CD14-positive monocyte (primary cell): Measurements from ENCODE around the gene CDK19. TPM values are rescaled to one million over a fixed set of nuclear protein-coding genes. Genes with fewer than 3 reads are reported as not detected.

ENCODE experiments used
- DNase-seq, 3 donors: peaks; one replicate each; pipeline ENCODE4 v3.0.0-alpha.2; 2011 to 2022
- H2AFZ ChIP-seq: 2 replicates; pipeline ENCODE4 v1.6.0; 2012; ENCODE audit warnings: mild to moderate bottlenecking, low read depth, low read length, inconsistent platforms; ENCODE audit not compliant: insufficient read depth, poor library complexity, severe bottlenecking
- H3K27ac ChIP-seq, 2 donors: 1 replicate in 1 of 2; 2 replicates in 1 of 2; pipeline ENCODE4 v1.5.1; 2012 to 2013; ENCODE audit warnings: low read length in 2 of 2, control low read depth in 1 of 2, inconsistent platforms in 1 of 2, low read depth in 1 of 2, mild to moderate bottlenecking in 1 of 2
- H3K27me3 ChIP-seq, 2 donors: one replicate each; pipeline versions ENCODE4 v1.6.0 to v1.6.1; 2011 to 2013; ENCODE audit warnings: low read length in 2 of 2; ENCODE audit not compliant: control insufficient read depth in 2 of 2, insufficient read depth in 2 of 2
- H3K36me3 ChIP-seq, 2 donors: replicated peaks in 1 of 2; 1 replicate in 1 of 2; 2 replicates in 1 of 2; pipeline versions ENCODE4 v1.5.1 to v1.6.1; 2012 to 2013; ENCODE audit warnings: low read length in 2 of 2, control low read depth in 1 of 2, inconsistent platforms in 1 of 2, mild to moderate bottlenecking in 1 of 2; ENCODE audit not compliant: insufficient read depth in 2 of 2, control insufficient read depth in 1 of 2
- H3K4me1 ChIP-seq, 2 donors: 1 replicate in 1 of 2; 2 replicates in 1 of 2; pipeline versions ENCODE4 v1.5.1 to v1.6.1; 2012 to 2013; ENCODE audit warnings: low read length in 2 of 2, control low read depth in 1 of 2, inconsistent platforms in 1 of 2, mild to moderate bottlenecking in 1 of 2, moderate library complexity in 1 of 2; ENCODE audit not compliant: insufficient read depth in 2 of 2, control insufficient read depth in 1 of 2
- H3K4me2 ChIP-seq: replicated peaks from 2 replicates; pipeline ENCODE3; 2012; ENCODE audit warnings: low read length, moderate library complexity, mild to moderate bottlenecking; ENCODE audit not compliant: poor library complexity, severe bottlenecking; ENCODE audit errors: extremely low read depth
- H3K4me3 ChIP-seq, 3 experiments: fragments of 200-600 bp in 1 of 3; sonication (generic) in 1 of 3; replicated peaks in 1 of 3; 1 replicate in 2 of 3; 2 replicates in 1 of 3; pipeline ENCODE4 v1.5.1; 2011 to 2013; ENCODE audit warnings: low read length in 3 of 3, mild to moderate bottlenecking in 3 of 3, control low read depth in 2 of 3, low read depth in 2 of 3, inconsistent platforms in 1 of 3, moderate library complexity in 1 of 3
- H3K79me2 ChIP-seq: 2 replicates; pipeline ENCODE4 v1.6.0; 2012; ENCODE audit warnings: mild to moderate bottlenecking, control low read depth, inconsistent platforms, low read length, moderate library complexity; ENCODE audit not compliant: insufficient read depth
- H3K9ac ChIP-seq: 2 replicates; pipeline ENCODE4 v1.6.0; 2017; ENCODE audit warnings: low read length, mild to moderate bottlenecking; ENCODE audit not compliant: insufficient read depth, poor library complexity, severe bottlenecking
- H3K9me3 ChIP-seq, 2 donors: replicated peaks in 1 of 2; 1 replicate in 1 of 2; 2 replicates in 1 of 2; pipeline versions ENCODE4 v1.5.1 to v1.6.1; 2012 to 2013; ENCODE audit warnings: low read length in 2 of 2, control low read depth in 1 of 2; ENCODE audit not compliant: control insufficient read depth in 1 of 2, insufficient read depth in 1 of 2
- H4K20me1 ChIP-seq: 2 replicates; pipeline ENCODE4 v1.6.0; 2012; ENCODE audit warnings: mild to moderate bottlenecking, low read length, control low read depth, moderate library complexity; ENCODE audit not compliant: insufficient read depth
- H3K27ac Mint-ChIP-seq, 7 donors: one replicate each; pipeline ENCODE4 v1.8.0; 2020; ENCODE audit warnings: mild to moderate bottlenecking in 7 of 7, mixed read lengths in 7 of 7, moderate library complexity in 6 of 7, inconsistent platforms in 2 of 7
- H3K27me3 Mint-ChIP-seq, 3 donors: one replicate each; pipeline ENCODE4 v1.8.0; 2021 to 2022; ENCODE audit warnings: low read depth in 3 of 3, mild to moderate bottlenecking in 3 of 3, mixed read lengths in 3 of 3, moderate library complexity in 3 of 3, inconsistent platforms in 1 of 3
- H3K36me3 Mint-ChIP-seq, 2 donors: one replicate each; pipeline ENCODE4 v1.8.0; 2020; ENCODE audit warnings: mixed read lengths in 2 of 2, inconsistent platforms in 1 of 2, mild to moderate bottlenecking in 1 of 2
- H3K4me1 Mint-ChIP-seq: one replicate; pipeline ENCODE4 v1.8.0; 2020; ENCODE audit warnings: mild to moderate bottlenecking, mixed read lengths
- H3K4me3 Mint-ChIP-seq, 2 donors: one replicate each; pipeline ENCODE4 v1.8.0; 2020; ENCODE audit warnings: mild to moderate bottlenecking in 2 of 2, mixed read lengths in 2 of 2, moderate library complexity in 1 of 2
- H3K9me3 Mint-ChIP-seq, 7 donors: one replicate each; pipeline ENCODE4 v1.8.0; 2020 to 2022; ENCODE audit warnings: mixed read lengths in 7 of 7, mild to moderate bottlenecking in 6 of 7, moderate library complexity in 6 of 7, inconsistent platforms in 2 of 7
- WGBS: methylation state at CpG from one replicate; pipeline ENCODE4 v1.1.5; 2013; ENCODE audit warnings: missing lambda C conversion rate; ENCODE audit not compliant: insufficient coverage; 5-methylcytosine and 5-hydroxymethylcytosine counted together
- intact Hi-C, 2 donors: fragments of 100-400 bp; cut with micrococcal nuclease; formaldehyde crosslinking; loops; one replicate each; pipeline versions ENCODE4 v1.15.0 to v1.15.1; 2023
- polyA plus RNA-seq, 3 donors: library from polyadenylated mRNA; depleted of rRNA in 1 of 3; unstranded in 2 of 3; stranded (reverse) in 1 of 3; fragments of 300-500 nt in 2 of 3; fragments of >200 nt in 1 of 3; fragmentation: Illumina TruSeq in 2 of 3; gene quantifications; 1 replicate in 2 of 3; 2 replicates in 1 of 3; pipeline ENCODE4 v1.2.3, GENCODE V29; 2012 to 2021
- TF ChIP-seq, protein P1 (sequence below): fragments of 200-600 bp; IDR thresholded peaks from one replicate; pipeline ENCODE4 v1.8.0; 2022; ENCODE audit warnings: antibody characterized with exemption, mild to moderate bottlenecking

The CDK19 gene
- polyA plus RNA-seq, 3 donors, result 2.7 to 12.0 (median 3.9) TPM

DNA sequence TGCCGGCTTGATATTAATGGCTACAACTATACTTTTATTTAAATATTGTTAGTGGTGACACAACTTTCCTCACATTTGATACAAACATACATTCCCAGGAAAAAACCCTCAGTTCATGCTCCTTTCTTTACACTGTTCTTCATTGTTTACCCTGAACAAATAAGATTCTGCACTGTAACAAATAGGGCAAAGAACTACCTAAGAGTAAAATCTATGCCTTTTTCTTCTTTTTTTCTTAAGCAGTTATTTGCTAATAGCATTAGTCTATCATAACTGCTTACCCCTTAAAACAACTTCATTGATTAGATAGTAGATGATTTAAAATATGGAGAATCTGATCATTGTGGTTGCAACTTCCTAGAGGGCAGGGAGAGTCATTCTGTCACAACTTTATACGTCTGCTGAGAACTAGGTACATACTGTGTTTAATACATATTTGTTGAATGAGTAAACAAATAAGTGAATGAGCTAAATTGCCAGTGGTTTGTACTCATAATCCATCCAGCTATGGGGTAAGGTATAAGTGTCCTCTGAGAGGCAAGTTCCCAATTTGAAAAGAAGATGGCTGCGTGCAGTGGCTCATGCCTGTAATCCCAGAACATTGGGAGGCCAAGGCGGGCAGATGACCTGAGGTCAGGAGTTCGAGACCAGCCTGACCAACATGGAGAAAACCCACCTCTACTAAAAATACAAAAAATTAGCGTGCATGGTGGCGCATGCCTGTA is 161.0 kb downstream of the CDK19 start:
- Histone ChIP-seq H3K9ac (no peak overlapping the region), H3K27me3 (no peaks in the 10 kb centered on the region), H3K9me3 (no peaks in the 10 kb centered on the region), H3K4me1 (no peaks in the 10 kb centered on the region), H3K4me3 (no peak overlapping the region), H2AFZ (no peak overlapping the region), H4K20me1 (no peaks in the 10 kb centered on the region), H3K36me3 (peaks cover 6 to 19% of the 10 kb centered on the region in 2 donors), H3K79me2 (no peaks in the 10 kb centered on the region), H3K4me2 (no peak overlapping the region), H3K27ac (no peak overlapping the region)
- intact Hi-C loops, result no loop called here
- no peak for DNase-seq
- peaks cover 17 to 25% of the 10 kb centered on the region in 2 donors for H3K36me3 Mint-ChIP-seq
- H3K27me3 Mint-ChIP-seq, result no peaks in the 10 kb centered on the region
- WGBS, result no CpG with 5 or more reads among the region's 7 CpGs
- peaks cover 2% of the 10 kb centered on the region for H3K4me1 Mint-ChIP-seq
- no peak overlapping the region for H3K4me3 Mint-ChIP-seq
- H3K27ac Mint-ChIP-seq, result no peak overlapping the region
- H3K9me3 Mint-ChIP-seq, result no peaks in the 10 kb centered on the region
- TF ChIP-seq, protein P1, sequence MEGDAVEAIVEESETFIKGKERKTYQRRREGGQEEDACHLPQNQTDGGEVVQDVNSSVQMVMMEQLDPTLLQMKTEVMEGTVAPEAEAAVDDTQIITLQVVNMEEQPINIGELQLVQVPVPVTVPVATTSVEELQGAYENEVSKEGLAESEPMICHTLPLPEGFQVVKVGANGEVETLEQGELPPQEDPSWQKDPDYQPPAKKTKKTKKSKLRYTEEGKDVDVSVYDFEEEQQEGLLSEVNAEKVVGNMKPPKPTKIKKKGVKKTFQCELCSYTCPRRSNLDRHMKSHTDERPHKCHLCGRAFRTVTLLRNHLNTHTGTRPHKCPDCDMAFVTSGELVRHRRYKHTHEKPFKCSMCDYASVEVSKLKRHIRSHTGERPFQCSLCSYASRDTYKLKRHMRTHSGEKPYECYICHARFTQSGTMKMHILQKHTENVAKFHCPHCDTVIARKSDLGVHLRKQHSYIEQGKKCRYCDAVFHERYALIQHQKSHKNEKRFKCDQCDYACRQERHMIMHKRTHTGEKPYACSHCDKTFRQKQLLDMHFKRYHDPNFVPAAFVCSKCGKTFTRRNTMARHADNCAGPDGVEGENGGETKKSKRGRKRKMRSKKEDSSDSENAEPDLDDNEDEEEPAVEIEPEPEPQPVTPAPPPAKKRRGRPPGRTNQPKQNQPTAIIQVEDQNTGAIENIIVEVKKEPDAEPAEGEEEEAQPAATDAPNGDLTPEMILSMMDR, result no peak

DNA sequence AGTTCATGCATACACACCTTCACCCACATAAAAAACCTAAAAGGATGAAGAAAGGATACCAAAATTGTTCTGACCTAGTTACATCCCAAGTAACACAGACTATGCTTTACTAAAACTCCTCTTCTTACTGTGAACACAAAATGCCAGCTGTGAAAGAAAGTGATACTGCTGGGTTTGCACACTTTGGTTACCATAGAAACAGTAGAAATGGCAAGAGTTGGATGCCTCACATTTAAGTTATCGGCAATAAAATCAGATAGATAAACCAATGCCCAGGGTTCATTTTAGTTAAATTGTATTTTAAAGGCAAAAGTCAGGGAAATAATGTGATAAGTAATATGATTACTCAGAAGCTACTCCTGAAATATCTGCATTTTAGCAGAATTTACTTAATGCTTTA is 161.9 kb downstream of the CDK19 start:
- TF ChIP-seq, protein P1, result no peak
- Histone ChIP-seq H3K27ac (no peak overlapping the region), H3K9ac (no peak overlapping the region), H2AFZ (no peak overlapping the region), H3K36me3 (peaks cover 6 to 18% of the 10 kb centered on the region in 2 donors), H3K4me2 (no peak overlapping the region), H3K4me1 (no peaks in the 10 kb centered on the region), H3K4me3 (no peak overlapping the region), H4K20me1 (no peaks in the 10 kb centered on the region), H3K27me3 (no peaks in the 10 kb centered on the region), H3K9me3 (no peaks in the 10 kb centered on the region), H3K79me2 (no peaks in the 10 kb centered on the region)
- Mint-ChIP-seq H3K27ac (no peak overlapping the region), H3K27me3 (no peaks in the 10 kb centered on the region), H3K9me3 (no peaks in the 10 kb centered on the region), H3K4me1 (peaks cover 2% of the 10 kb centered on the region), H3K36me3 (peaks cover 20 to 26% of the 10 kb centered on the region in 2 donors), H3K4me3 (no peak overlapping the region)
- no CpG with 5 or more reads among the region's 1 CpG for whole genome bisulfite sequencing
- DNase-seq, result no peak
- intact Hi-C loops, result no loop called here
